HG03039 (cell line): Measurements from ENCODE around the gene TENT4B.

Source experiments
- ATAC-seq: cut with Tn5 transposase; IDR thresholded peaks from one replicate; pipeline ENCODE4 v1.9.1; 2021; ENCODE audit warnings: mild to moderate bottlenecking, moderate library complexity; ENCODE audit not compliant: unreplicated experiment

TENT4B gene

DNA sequence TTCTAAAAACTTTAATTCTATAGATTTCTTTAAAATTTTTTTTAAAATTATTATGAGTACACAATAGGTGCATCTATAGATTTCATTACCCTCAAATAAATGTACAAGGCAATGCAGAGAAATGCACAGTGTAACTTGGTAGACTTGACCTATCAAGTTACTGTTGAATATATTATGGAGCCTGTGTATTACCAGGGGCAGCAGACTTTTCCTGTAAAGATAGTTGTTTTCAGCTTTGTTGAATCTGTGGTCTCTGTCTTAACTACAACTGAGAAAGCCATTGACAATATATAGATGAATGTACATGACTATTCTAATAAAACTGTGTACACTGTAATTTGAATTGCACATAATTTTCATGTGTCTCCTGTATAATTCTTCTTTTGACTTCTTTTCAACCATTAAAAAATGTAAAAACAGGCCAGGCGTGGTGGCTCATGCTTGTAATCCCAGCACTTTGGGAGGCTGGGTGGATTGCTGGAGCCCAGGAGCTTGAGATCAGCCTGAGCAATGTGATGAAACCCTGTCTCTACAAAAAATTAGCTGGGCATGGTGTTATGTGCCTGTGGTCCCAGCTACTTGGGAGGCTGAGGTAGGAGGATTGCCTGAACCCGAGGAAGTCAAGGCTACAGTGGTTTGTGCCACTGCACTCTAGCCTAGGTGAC lies 39.4 kb downstream of the TENT4B start:
- no peak for ATAC-seq

DNA sequence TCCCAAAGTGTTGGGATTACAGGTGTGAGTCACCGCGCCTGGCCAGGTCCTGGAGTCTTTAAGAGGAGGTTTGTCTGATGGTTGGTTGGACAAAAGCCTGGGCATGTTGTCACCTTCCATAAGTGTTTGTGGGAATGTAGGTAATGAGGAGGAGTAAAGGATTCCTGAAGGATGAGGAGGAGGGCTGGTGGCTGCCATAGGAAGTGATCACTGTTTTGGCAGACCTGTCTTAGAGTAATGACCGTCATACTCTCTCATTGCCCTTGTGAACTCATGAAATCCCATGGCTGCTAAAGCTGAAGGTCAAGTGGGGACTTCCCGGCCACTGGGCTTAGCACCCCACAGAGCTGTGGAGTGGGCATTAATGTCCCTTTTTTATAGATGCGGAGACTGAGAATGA lies 40.5 kb downstream of the TENT4B start:
- ATAC-seq = no peak

DNA sequence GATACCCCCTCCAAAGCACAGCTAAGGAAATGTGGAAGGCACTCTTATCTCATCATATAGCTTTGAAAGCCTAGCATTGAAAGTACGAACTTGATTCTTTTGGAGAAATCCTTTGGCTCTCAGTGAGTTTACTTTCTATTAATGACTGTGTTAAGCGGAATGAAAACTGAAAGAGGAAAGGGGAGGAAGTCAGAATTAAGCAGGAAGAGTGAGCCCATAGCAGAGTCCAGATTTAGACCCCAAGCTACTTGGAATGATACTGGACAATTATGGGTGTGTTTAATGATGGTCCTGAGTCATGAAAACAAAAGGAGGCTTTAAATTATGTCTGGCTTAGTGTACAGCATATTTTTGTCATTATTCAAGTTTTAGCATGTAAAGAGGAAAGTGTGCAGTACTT lies 42.2 kb downstream of the TENT4B start:
- ATAC-seq = no peak

DNA sequence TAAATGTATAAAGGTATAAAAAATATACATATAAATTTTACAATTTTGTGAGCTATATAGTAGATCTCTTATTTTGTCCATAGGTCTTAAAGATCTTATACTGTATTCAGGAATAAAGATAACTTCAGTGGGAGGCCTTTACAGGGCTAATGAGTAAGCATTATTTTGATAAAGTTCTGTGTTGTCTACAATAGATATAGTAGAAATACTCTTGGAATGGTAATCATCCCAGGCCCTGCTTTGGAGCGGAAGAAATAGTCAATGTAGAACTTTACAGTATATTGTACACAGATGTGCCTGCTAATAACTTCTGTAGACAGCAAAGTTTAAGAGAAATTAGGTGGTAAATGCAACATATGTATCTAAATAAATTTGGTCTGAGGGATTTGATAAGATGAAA lies 42.6 kb downstream of the TENT4B start:
- no peak for ATAC-seq

DNA sequence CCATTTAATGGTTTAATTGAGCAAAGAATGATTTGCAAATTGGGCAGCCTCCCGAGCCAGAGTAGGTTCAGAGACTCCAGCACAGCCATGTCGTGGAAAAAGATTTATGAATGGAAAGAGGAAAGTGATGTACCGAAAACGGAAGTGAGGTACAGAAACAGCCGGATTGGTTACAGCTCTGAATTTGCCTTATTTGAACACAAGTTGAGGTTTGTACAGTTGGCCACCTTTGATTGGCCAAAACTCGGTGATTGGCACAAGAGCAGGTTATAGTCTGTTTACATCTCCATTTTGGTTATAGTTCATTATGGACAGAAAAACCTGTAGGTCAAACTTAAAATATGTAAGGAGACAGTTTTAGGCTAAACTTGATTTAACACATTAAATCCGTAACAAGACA lies 44.5 kb downstream of the TENT4B start:
- no peak for ATAC-seq

DNA sequence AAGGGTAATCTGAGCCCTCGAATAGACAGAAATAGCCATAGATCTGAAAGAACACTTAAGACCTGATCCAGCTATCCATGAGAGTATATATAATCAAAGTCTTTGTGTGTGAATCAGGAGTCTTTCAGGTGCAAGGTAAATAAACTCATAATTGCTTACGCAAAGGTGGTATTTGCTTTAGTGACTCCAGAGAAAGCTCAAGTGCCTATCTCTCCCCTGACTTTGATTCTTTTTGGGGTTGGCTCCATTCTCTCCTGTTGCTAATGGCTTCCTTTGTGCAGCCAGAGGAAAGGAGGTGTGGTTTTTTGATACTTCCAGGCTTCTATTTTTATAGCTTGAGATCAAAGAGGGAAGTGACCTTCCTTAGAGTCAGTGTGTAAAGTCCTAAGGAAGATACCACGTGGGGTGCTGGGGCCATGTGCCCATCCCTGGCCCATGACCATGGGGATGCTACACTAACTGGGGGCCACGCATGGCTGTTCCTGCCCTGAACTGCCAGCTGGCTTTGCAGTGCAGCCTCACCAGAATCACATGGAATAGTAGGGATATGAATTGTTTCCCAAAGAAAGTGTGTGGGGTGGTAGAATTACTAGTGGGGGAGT lies 45.8 kb downstream of the TENT4B start:
- no peak for ATAC-seq

DNA sequence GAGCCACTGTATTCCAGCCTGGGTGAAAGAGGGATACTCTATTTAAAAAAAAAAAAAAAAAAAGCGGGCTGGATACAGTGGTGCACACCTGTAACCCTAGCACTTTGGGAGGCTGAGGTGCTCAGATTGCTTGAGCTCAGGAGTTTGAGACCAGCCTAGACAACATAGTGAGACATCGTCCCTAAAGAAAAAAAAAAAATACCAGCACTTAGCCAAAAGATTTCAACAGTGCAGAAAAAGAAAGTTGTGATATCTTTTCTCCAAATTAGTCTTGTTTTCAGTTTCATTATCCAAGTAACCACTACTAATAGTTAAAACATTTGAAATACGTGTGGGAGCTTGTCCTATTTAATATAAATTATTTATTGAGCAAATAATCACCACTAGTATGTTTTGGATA lies 48.7 kb downstream of the TENT4B start:
- ATAC-seq = no peak

DNA sequence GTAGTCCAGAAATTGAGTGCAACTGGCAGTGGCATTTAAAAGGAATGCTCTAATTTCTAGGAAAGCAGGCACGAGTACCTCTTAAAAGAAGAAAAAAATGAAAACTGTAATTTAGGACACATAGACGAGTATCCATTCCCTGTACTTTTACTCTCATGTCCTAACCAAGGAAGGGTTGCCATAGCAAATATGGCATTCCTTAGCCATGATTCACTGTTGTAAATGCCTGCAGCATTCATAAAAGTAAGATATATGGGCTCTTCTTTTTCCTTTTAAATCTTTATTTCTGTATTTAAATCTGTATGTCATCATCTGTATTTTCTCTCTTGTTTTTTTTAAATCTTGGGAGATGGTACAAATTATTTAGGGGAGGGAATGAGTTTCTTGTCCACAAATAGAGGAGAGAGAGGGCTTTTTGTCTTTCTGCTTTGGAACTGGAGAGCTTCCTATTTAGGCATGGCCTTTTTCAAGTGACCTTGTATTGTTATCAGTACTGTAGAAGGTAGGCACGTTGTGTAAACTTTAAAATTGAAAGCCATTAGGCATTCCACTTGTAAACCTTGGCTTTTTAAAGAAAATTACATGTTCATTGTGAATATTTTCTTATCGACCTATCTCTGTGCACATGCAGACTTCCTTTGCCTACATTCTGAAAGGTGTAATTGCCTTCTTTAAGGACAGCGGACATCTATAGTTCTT lies 50.0 kb downstream of the TENT4B start:
- no peak for ATAC-seq

DNA sequence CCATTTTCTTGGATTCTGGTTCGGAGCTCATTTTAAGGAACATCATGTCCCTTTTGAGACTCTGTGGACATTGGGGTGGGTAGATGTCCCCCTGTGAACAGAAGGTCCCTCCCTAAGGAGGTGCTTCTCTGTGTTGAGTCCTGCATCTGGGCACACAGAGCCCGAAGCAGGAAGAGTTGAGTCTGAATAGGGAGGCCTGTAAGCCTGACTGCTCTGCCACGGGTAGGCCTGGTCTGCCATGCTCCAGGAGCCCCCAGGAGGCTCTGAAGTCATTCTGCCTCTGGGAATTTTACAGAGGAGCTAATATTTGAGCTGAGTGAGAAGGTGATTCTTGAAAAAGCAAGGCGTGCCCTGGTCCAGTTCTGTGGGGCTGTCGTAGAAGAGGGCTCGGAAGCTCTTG lies 50.6 kb downstream of the TENT4B start:
- ATAC-seq = no peak

DNA sequence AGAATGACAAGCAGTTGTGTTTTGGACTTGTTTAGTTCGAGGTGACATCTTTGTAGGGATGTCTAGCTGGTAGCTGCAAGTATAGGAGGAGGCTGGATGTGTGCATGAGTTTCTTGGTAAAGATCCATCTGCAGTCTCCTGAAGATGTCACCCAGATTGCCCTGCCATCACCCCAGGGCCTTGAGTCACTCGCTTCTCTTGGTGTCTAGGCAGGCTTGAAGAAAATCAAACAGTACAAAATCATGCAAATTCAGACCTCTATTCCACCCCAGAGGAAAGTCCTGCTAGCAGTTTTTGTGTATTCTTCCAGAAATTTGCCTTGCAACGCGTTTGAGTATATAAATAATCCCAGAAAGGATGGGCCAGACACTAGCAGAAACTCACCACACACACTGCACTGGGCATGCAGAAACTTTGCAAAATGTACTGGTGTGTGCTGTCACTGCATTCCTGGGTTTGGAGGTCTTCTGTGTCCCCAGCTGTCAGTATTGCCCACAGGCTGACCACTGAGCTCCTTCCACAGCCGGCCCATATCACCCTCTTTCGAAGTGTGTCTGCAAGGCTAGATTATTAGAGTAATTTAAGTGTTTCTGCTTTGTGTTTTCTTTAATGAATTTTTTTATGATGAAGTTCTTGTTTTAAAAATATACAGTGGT lies 51.5 kb downstream of the TENT4B start:
- ATAC-seq = no peak

DNA sequence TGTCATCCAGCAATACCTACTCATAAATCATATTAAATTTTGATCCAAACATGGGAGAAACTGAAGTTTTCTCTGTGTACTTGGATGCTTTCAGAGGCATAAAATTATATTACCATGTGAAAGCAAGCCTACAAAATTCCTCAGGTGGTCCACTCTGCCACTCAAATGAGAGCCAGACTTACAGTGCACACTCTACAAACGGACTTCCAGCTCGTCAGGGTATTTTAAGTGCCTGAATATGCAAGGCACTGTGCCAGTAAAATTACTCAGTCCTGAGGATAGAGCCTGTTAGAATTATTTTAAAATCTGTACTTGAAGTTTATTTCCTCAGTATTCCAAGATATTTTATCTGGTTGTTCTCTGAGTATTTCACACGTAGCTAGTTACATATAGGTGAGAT lies 54.5 kb downstream of the TENT4B start:
- ATAC-seq = no peak

DNA sequence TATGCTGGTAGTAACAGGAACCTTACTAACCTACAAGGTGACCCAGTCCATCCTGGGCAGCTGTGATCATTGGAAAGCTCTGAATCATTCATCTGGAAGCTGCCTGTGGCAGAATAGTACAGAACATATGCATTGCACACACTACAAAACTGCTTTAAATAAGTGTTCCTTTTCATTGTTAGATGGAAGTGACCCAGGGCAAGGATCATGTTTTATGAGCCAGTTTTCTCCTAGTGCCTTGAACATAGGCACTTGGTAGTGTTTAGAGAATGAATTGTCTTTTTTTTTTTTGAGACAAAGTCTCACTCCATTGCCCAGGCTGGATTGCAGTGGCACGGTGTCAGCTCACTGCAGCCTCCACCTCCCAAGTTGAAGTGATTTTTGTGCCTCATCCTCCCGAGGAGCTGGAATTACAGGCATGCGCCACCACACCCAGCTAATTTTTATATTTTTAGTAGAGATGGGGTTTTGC lies 55.4 kb downstream of the TENT4B start:
- no peak for ATAC-seq

DNA sequence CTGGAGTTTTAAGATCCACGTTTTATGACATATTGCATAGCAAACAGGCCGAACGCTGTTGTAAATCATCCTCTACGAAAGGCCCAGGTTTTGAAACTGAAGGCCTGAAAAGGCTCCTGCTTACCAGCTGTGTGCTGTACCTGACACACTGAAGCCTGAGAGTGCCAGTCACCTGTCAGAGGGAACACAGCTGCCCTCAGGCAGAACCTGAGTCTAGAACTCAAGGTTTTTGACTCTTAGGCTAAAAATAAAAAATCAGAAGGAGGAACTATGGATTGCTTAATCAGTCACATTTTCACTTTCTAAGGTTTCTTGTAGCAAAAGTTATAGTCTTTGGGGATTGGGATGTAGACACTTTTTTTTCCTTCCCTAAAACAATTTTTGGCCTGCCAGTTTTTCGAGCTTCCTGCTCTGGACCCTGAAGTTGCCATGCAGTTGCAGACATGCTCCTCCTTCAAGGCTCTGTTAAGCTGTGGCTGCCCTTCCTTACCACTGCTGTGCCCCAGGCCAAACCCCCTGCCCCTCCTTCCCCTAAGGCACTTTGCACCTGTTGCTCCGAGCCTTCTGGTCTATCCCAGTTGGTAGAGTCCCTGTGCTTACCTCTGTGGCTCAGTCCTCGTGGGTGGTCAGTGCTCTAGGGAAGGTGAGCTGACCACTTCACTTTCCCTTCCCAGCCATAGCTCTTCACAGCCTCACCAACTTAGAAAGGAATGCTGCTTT lies 56.6 kb downstream of the TENT4B start:
- no peak for ATAC-seq

DNA sequence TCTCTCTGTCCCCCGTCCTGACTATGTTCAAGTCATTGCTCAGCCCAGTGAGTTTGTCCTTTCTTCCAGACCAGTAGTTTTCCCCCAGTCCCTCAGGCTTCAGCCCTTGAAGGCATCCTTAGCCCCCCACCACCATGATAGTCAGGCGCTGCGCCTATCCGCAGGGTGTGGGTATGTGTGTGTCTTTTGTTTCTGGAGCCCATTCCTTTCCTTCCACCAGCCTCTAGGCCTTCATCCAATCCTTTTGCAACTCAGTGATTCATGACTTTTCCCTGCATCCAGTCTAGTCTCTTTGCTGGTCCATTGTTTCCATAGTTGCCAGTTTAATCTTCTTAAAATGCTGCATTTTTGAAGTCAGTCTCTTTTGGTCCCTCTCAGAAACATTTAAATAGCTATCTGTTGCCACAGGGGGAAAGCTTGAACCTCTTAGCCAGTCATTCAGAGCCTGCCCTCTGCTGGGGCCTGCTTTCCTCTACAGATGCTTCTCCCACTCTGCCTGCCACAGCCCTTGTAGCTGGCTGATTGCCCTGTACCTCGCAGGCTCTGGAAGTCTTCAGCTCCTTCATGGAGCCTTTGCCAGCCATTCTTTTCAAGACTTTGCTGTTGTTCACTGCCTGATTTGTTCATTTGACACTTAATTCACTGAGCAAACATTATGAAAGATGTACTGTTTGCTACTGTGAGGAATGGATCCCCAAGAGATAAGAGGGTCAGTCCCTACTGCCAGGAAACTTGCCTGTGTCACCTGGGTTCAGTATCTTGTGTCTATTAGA lies 57.3 kb downstream of the TENT4B start:
- peak; percentile 84 for ATAC-seq

DNA sequence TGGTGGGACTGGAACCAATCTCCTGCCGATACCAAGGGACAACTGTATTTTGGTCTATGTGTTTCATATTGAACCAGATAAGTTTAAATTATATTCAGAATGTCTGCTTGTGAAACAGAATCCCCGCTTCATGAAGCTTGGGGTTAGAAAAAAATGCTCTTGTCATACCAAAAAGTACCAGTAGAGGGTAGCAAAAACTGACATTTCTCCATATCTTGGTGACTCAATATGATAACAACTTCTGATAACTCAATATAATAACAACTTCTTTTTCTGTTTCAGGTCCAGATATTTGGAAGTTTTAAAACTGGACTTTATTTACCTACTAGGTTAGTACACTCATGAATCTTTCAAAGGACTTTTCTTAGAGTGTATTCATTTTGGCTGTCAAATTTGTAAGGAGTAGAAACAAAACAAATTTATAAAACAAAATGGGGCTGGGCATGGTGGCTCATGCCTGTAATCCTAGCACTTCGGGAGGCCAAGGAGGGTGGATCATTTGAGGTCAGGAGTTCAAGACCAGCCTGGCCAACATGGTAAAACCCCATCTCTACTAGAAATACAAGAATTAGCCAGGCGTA lies 60.9 kb downstream of the TENT4B start:
- ATAC-seq = no peak

DNA sequence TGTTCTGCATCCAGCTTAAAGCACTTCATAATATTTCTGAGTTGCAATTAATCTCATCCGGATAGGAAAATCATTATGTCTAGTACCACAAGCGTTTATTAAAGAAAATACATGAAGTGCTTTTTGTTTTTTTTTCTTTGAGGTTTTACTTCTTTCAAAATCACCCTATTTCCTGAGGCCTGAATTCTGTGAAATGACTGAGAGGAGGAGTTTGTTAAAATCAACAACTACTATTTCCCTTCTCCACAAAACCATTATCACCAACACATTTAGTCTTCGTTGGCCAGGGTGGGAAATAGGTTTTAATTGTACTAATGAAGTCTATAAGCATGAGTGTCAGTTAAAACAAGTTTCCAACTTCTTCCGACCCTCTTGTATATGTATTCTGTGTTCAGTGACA lies 62.6 kb downstream of the TENT4B start:
- ATAC-seq = no peak

DNA sequence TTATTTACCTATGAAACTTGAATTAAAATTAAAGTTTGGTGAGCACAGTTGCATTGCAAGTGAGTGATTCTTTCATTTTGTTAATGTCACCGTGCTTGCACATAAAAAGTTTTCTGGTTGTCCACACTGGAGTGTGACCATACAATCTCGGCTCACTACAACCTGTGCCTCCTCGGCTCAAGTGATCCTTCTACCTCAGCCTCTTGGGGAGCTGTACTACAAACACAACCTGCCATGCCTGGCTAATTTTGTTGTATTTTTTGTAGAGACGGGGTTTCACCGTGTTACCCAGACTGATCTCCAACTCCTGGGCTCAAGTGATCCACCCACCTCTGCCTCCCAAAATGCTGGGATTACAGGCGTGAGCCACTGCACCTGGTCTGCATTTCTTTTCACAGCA lies 63.1 kb downstream of the TENT4B start:
- no peak for ATAC-seq

DNA sequence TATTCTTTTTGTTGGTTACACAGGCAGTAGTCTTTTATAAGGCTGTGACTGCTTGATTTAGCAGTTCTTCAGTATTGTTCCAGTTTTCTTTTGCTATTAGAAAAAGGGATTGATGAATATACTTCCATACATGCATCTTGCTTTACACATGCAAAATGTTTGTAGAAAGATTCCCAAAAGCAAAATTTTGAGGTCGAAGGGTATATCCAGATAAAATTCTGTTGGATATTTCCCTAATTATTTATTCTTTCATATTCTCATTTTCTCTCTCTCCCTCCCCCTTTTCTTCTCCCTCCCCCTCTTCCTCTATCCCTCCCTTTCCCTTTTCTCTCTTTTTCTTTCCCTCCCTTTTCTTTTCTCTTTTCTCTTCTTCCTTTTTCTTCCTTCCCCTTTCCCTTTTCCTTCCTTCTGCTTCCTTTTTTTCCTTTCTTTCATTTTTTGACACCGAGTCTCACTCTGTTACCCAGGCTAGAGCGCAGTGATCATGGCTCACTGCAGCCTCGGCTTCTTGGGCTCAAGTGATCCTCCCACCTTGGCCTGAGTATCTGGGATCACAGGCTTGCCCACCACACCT lies 66.4 kb downstream of the TENT4B start:
- ATAC-seq = no peak

DNA sequence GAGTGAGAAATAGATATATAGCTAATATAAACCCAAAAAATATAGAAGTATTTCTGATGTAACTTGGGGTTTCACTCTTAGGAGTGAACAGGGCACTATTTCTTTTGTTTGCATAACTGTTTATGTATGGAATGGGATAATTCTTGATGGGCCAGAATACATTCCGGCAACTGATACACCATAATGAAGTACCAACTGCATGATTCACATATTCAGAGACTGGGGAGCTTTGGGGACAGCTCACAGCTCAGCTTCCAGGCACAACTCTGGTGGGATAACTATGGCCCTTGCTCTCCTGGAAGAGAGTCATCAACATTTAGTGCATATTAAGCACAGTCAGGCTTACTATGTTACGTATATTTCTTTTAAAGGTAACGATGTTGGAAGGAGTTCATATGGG lies 71.2 kb downstream of the TENT4B start:
- ATAC-seq = no peak

DNA sequence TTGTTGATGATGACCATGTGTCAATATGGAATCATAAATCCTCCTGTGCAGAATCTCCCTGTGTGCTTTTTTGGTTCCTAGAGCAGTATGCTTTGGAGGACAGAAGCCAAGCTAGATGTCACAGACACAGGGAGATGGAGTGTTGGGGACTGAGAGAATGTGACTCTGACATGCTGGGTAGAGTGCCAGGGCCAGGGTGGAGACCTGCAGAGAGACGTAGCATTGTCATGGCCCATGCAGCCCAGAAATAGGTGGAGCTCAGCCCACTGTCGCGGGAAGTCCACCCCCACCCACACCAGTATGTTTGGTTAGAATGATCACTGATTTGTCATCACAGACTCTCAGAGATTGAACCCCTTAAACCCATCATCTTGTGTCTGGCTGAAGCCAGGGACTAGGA lies 74.0 kb downstream of the TENT4B start:
- no peak for ATAC-seq
